ENCODE results near the gene TNFRSF6B.

GRCh38 chr20:63696306-63696627 is 185 bp upstream of the TNFRSF6B start:
- TF ChIP-seq CTCF (conservative IDR thresholded peaks at IDR 0.05) (no peak), ZFX (IDR thresholded peaks at IDR 0.05) (no peak)
